ENCODE results near the gene RPL41. TPM values are rescaled to one million over a fixed set of nuclear protein-coding genes. Genes with fewer than 3 reads are reported as not detected.

RPL41 gene
- total RNA-seq: 4,695 and 6,389 TPM in 2 replicates

DNA sequence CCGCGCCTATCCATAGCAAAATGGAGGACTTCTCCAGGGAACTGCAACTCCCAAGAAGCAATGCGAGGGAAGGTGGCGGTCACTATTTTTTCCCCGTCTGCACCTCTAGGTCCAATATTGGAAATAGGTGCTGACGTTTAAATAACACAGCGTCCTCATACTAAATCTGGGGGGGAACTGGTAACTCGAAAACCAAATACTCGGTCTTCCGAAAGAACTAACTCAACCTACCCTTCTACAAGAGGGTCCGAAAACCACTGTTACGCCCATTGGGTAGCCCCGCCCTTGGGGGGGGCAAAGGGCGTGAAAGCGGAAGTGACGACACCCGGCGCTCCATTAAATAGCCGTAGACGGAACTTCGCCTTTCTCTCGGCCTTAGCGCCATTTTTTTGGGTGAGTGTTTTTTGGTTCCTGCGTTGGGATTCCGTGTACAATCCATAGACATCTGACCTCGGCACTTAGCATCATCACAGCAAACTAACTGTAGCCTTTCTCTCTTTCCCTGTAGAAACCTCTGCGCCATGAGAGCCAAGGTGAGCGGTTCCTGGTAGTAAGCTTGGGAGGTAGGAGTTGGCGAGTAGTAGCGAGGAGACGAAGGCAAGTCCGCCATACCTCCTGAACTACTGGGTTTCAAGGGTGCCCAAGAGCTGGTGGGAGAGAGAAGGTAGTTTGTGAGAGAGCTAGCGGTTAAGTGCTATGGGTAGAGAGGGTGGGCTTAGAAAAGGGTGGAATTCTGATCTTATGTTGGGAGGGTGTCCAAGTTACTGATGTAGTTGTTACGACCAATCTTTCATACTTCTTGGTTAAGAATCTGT, at the start of gene RPL41:
Gene RPL41 (plus strand): TSS at position 367 of the 815 bp plus-strand sequence.

DNA sequence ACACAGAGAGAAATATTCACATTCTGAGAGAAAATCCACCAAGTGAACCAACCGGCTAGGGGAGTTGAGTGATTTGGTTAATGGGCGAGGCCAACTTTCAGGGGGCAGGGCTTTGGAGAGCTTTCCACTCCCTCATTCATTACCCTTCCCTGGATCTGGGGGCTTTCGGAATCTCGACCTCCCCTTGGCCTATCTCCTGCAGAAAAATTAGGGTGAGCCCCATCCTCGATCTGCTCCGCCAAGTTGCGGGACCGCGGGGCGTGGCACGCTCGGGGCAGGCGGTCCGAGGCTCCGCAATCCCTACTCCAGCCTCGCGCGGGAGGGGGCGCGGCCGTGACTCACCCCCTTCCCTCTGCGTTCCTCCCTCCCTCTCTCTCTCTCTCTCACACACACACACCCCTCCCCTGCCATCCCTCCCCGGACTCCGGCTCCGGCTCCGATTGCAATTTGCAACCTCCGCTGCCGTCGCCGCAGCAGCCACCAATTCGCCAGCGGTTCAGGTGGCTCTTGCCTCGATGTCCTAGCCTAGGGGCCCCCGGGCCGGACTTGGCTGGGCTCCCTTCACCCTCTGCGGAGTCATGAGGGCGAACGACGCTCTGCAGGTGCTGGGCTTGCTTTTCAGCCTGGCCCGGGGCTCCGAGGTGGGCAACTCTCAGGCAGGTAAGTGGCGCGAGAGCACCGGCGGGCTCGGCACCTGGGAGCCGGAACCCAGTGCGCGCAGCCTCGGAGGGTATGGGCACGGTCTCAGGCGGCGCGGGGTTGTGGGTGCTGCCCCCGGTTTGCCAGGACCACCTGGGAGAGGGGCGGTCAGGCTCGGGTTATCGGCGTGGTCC, 36.5 kb upstream of the RPL41 start, which contains the start of gene ERBB3:
Gene ERBB3 (plus strand): TSS at position 443 of the 833 bp plus-strand sequence. CDS start 136 bp downstream, at position 579.

DNA sequence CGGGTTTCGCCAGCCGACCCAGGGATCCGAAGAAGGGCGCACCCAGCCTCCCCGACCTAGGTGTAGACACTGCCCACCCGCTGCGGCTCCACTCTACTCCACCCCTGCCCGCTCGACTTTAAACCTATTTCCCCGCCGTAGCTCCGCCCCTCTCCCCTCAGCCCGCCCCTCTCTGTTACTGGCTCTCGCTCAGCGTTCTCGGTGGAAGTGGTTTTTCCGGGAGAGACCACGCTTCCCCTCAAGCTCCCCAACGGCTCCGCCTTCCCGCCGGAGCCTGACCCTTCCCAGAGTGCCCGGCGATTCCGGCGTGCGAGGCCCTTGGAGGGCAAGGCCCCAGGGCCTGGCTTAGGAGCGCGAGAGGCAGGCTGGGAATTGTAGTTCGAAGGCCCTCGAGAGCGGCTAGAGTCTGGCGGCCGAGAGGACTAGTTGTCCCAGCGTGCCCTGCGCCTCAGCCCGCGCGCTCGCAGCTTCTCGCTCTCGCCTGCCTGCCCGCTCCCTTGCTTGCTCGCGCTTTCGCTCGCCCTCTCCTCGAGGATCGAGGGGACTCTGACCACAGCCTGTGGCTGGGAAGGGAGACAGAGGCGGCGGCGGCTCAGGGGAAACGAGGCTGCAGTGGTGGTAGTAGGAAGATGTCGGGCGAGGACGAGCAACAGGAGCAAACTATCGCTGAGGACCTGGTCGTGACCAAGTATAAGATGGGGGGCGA, 12.2 kb upstream of the RPL41 start, which contains the start of gene PA2G4:
Gene PA2G4 (plus strand): TSS at position 451 of the 706 bp plus-strand sequence. CDS start 179 bp downstream, at position 630.

DNA sequence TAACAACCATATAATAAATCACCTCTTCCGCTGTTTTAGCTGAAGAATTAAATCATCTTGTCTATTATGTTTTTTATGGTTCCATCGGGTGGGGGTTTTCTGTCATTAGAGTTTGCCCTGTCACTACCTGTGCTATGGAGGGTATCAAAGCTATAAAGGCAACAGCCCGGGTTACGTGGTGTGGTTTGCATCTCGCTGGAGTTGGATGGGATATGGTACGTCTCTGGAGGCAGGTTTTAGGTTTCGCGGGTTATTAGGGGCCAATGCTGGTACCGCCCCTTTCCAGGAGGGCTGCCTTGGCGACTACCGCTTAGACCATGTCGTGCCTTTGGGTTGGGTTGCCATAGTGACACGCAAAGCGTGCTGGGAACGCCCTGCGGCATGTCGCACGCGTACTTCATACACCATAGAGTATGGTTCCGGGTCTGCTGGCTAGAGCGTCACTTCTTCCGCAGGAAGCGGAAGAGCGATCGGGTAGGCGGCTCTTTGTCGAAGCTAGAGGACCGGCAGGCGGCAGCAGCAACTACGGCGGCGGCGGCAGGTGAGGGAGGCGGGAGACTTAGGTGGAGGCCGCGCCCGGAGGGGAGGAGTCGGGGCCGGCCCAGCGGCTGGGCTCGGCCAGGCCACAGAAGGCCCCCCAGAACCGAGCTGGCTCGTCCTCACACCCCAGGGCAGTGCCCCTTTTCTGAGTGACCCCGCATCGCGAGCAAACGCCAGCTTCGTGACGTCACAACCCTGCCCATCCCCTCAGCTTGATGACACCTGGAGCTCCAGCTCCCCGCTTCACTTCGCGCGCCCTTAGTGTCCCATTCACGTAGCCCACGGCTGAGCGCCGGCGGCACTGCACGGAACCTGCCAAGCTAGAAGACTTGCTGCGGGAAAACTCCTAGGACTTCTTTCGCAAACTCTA, 1.6 kb downstream of the RPL41 start, which contains the start of gene ZC3H10:
Gene ZC3H10 (plus strand): TSS at position 489 of the 910 bp plus-strand sequence. CDS start 2,297 bp downstream, outside the sequence.

DNA sequence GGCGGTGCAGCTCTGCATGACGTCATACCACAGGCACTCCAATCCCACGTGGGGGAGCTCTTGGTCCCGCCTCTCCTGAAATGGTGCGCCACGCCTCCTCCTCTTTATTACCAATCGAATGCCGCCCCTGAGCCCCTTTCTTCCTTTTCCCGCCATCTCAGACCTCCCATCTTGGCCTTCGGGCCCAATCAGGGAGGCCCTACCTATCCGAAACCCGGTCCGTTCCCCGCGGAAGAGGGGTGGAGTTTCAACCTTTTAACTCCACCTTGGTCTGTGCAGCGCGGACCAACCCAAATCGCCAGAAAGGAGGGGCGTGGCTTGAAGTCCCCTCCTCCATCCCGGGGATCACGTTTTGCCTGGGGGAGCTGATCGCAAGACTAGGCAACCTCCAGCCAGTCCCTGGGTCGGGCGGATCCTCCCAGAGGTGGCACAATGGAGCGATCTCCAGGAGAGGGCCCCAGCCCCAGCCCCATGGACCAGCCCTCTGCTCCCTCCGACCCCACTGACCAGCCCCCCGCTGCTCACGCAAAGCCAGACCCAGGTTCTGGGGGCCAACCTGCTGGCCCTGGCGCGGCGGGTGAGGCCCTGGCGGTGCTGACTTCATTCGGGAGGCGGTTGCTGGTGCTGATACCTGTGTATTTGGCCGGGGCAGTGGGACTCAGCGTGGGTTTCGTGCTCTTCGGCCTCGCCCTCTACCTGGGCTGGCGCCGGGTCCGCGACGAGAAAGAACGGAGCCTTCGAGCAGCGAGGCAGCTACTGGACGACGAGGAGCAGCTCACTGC, 11.6 kb downstream of the RPL41 start, which contains the start of gene ESYT1:
Gene ESYT1 (plus strand): TSS at position 380 of the 782 bp plus-strand sequence. CDS start 53 bp downstream, at position 433.

DNA sequence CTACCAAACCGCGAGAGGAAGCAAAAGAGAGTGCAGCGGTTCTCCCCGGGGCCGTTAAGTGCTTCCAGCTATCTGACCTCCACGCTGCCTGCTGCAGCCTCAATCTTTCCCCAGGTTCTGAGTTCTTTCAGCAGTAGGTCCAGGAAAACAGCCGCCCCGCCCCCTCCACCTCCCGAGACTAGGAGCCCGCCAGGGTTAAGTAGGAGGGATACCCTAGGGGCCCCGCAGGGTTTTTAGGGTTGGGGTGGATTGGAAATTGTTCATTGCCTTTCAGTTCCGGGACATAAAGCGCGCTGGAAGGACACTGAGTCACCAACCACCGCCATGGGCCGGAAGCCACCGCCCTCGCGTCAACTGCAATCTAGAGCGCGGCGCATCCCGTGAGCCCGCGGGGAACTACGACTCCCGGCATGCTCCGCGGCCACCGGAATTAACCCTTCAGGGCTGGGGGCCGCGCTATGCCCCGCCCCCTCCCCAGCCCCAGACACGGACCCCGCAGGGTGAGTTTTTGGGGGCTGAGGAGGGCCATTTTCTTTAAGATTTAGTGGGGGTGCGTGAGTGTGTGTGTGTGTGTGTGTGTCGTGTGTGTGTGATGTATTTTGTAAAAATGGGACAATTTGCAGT, 35.8 kb downstream of the RPL41 start, which contains the start of gene MYL6B:
Gene MYL6B (plus strand): TSS at position 456 of the 624 bp plus-strand sequence. CDS start 1,332 bp downstream, outside the sequence.

DNA sequence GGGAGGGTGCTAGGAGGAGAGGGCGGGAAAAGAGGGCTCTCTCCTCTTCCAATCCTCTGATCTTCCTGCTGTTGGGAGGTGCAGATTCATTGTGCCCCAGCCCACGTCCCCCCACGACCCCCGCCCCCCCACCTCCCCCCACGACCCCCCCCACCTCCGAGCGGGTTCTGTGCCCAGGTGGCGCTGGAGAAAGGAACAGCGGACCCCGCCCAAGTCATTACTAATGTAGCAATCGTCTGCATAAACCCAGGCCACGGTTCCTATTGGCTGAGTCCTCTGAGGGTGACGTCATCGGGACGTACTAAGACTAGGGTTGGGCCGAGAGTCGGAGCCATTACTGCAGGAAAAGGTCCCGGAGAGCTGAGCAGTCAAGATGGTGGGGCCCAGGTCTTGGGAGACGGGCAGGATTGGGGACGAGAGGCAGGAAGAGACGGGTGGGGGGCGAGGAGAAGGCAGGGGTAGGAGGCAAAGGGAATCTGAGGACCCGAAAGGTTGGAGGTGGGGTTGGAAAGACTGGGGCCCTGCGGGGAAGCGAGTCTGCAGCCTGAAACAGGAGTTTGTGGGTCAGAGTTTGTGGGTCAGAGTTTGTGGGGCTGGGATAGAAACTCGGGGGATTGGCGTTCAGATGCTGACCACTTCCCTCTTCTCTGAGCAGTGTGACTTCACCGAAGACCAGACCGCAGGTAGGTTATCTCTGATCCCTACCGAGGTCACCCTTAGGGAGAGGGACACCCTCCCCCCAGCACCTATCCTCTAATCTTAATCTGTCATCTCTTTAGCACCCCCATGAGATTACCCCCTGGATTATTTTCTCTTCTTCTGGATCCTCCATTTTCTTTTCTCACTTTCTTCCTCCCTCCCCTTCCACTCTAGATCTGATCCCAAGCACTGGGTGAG, 41.8 kb downstream of the RPL41 start, which contains the start of gene MYL6:
Gene MYL6 (plus strand): TSS at position 331 of the 897 bp plus-strand sequence. CDS start 43 bp downstream, at position 374.

Other genes starting within 250 kb of the RPL41 start
- 57.3 and 64.0 TPM in 2 replicates for gene PYM1, start 188.7 kb upstream of the RPL41 start, total RNA-seq
- gene DGKA, start 185.5 kb upstream of the RPL41 start, total RNA-seq: 141 and 497 TPM in 2 replicates
- gene PMEL, start 150.6 kb upstream of the RPL41 start, total RNA-seq: 1.9 and 2.6 TPM in 2 replicates
- 36.7 and 43.8 TPM in 2 replicates for gene CDK2, start 149.8 kb upstream of the RPL41 start, total RNA-seq
- gene RAB5B, start 142.6 kb upstream of the RPL41 start, total RNA-seq: 47.2 and 66.3 TPM in 2 replicates
- 14.6 and 15.9 TPM in 2 replicates for gene SUOX, start 119.4 kb upstream of the RPL41 start, total RNA-seq
- gene IKZF4, start 95.6 kb upstream of the RPL41 start, total RNA-seq: 2.2 and 4.6 TPM in 2 replicates
- gene RPS26, start 74.7 kb upstream of the RPL41 start, total RNA-seq: 1,471 and 1,883 TPM in 2 replicates
- gene ERBB3, start 36.5 kb upstream of the RPL41 start, total RNA-seq: 22.6 and 36.5 TPM in 2 replicates
- 322 and 323 TPM in 2 replicates for gene PA2G4, start 12.1 kb upstream of the RPL41 start, total RNA-seq
- 0.98 and 2.2 TPM in 2 replicates for gene ZC3H10, start 1.6 kb downstream of the RPL41 start, total RNA-seq
- 152 and 202 TPM in 2 replicates for gene ESYT1, start 11.6 kb downstream of the RPL41 start, total RNA-seq
- gene MYL6B, start 36.0 kb downstream of the RPL41 start, total RNA-seq: 56.0 and 95.3 TPM in 2 replicates
- 1,958 and 2,366 TPM in 2 replicates for gene MYL6, start 41.7 kb downstream of the RPL41 start, total RNA-seq
- gene SMARCC2, start 72.8 kb downstream of the RPL41 start, total RNA-seq: 22.7 and 28.4 TPM in 2 replicates
- 32.7 and 36.3 TPM in 2 replicates for gene RNF41, start 105.3 kb downstream of the RPL41 start, total RNA-seq
- 43.2 and 50.9 TPM in 2 replicates for gene NABP2, start 107.7 kb downstream of the RPL41 start, total RNA-seq
- not detected in 2 replicates for gene SLC39A5, start 113.4 kb downstream of the RPL41 start, total RNA-seq
- 12.4 and 18.3 TPM in 2 replicates for gene ANKRD52, start 141.8 kb downstream of the RPL41 start, total RNA-seq
- 7.8 and 18.3 TPM in 2 replicates for gene COQ10A, start 150.3 kb downstream of the RPL41 start, total RNA-seq
- gene CS, start 183.7 kb downstream of the RPL41 start, total RNA-seq: 111 and 144 TPM in 2 replicates
- gene CNPY2, start 199.4 kb downstream of the RPL41 start, total RNA-seq: 78.9 and 88.9 TPM in 2 replicates
- gene PAN2, start 217.4 kb downstream of the RPL41 start, total RNA-seq: 12.6 and 15.4 TPM in 2 replicates
- gene IL23A, start 222.3 kb downstream of the RPL41 start, total RNA-seq: 0.92 TPM in 1 of 2 replicates, not detected in the other
- 36.3 and 37.5 TPM in 2 replicates for gene STAT2, start 243.5 kb downstream of the RPL41 start, total RNA-seq
- gene APOF, start 246.2 kb downstream of the RPL41 start, total RNA-seq: not detected in 2 replicates